HepG2 (cell line): ENCODE measurements around the gene FRMD5. TPM values are rescaled to one million over a fixed set of nuclear protein-coding genes. Genes with fewer than 3 reads are reported as not detected.

Source experiments
- ATAC-seq: fragments of 200-7000 bp; cut with Tn5 transposase; 3 replicates; pipeline ENCODE4 v1.9.1; 2020; ENCODE audit warnings: mild to moderate bottlenecking, moderate library complexity
- BruUV-seq: library from RNA; stranded (reverse); fragments of 400-500 nt; replicated peaks from 2 replicates; lab custom pipeline; 2021; lab: Mats Ljungman, UMichigan
- CTCF ChIA-PET: fragments of 300-600 bp; formaldehyde crosslinking; extraction: SDS; loops from one replicate; lab custom pipeline; 2021; ENCODE audit warnings: low total read pairs, inconsistent platforms, low intra/inter-chr PET ratio; lab: Yijun Ruan, JAX
- POLR2A ChIA-PET: fragments of 350-600 bp; sonication (Branson Sonifier 250); formaldehyde crosslinking; loops from one replicate; lab custom pipeline; 2020; ENCODE audit warnings: antibody characterized with exemption, inconsistent platforms; lab: Yijun Ruan, JAX
- DNase-seq: peaks from one replicate; pipeline ENCODE4 v3.0.0-alpha.2; 2015; ENCODE audit warnings: low spot score
- FAIRE-seq: peaks from 3 replicates; lab custom pipeline; 2011; peaks lifted over from hg19 to GRCh38; lab: Jason Lieb, UNC
- H2AFZ ChIP-seq: one replicate; pipeline ENCODE4 v1.6.1; 2011; ENCODE audit warnings: low read length, inconsistent platforms
- H3K27ac ChIP-seq: fragments of 300-600 bp; 3 replicates; pipeline ENCODE4 v1.8.0; 2011; ENCODE audit warnings: mixed run types, mild to moderate bottlenecking, mixed read lengths, low read length, inconsistent platforms; ENCODE audit not compliant: insufficient read depth; ENCODE audit errors: extremely low read length
- H3K27me3 ChIP-seq, 2 experiments: fragments of 200-600 bp in 1 of 2; 2 replicates in 1 of 2; 3 replicates in 1 of 2; pipeline versions ENCODE4 v1.6.0 to v1.8.0; 2011; ENCODE audit warnings: low read length in 2 of 2, mild to moderate bottlenecking in 2 of 2, moderate library complexity in 2 of 2, inconsistent platforms in 1 of 2; ENCODE audit not compliant: insufficient read depth in 2 of 2, control insufficient read depth in 1 of 2
- H3K36me3 ChIP-seq, 2 experiments: fragments of 200-600 bp in 1 of 2; replicated peaks in 1 of 2; 2 replicates in 1 of 2; 3 replicates in 1 of 2; pipeline versions ENCODE4 v1.5.1 to v1.8.0; 2011; ENCODE audit warnings: low read length in 2 of 2, inconsistent platforms in 1 of 2; ENCODE audit not compliant: insufficient read depth in 2 of 2, control insufficient read depth in 1 of 2
- H3K4me1 ChIP-seq: 2 replicates; pipeline ENCODE4 v1.5.1; 2012; ENCODE audit warnings: low read length, inconsistent platforms; ENCODE audit not compliant: insufficient read depth
- H3K4me2 ChIP-seq: 2 replicates; pipeline ENCODE4 v1.6.0; 2011; ENCODE audit warnings: low read depth, low read length, inconsistent platforms
- H3K4me3 ChIP-seq, 3 experiments: fragments of 200-600 bp in 1 of 3; sonication (generic), shearing (Covaris generic) in 1 of 3; replicated peaks in 1 of 3; 2 replicates each; pipeline ENCODE4 v1.5.1; 2011 to 2016; ENCODE audit warnings: low read length in 3 of 3, inconsistent platforms in 2 of 3, low read depth in 2 of 3, mild to moderate bottlenecking in 2 of 3, control low read depth in 1 of 3, mixed read lengths in 1 of 3; ENCODE audit not compliant: insufficient read depth in 1 of 3
- H3K79me2 ChIP-seq: one replicate; pipeline ENCODE4 v1.6.1; 2011; ENCODE audit warnings: low read length, inconsistent platforms; ENCODE audit not compliant: insufficient read depth
- H3K9ac ChIP-seq: 2 replicates; pipeline ENCODE4 v1.6.0; 2011; ENCODE audit warnings: mild to moderate bottlenecking, low read depth, low read length, inconsistent platforms; ENCODE audit not compliant: insufficient read depth
- H3K9me3 ChIP-seq: 2 replicates; pipeline ENCODE4 v1.5.1; 2012; ENCODE audit warnings: mild to moderate bottlenecking, low read length
- H4K20me1 ChIP-seq: 2 replicates; pipeline ENCODE4 v1.6.0; 2011; ENCODE audit warnings: inconsistent platforms, mild to moderate bottlenecking, low read length, moderate library complexity; ENCODE audit not compliant: insufficient read depth
- ARNTL ChIP-seq: sonication (generic); formaldehyde crosslinking; IDR thresholded peaks from 2 replicates; pipeline ENCODE4 v1.4.0; 2020; ENCODE audit warnings: mild to moderate bottlenecking, missing genetic modification reagents
- FOXC1 ChIP-seq: sonication (generic); formaldehyde crosslinking; IDR thresholded peaks from 2 replicates; pipeline ENCODE4 v1.8.0; 2022; ENCODE audit warnings: mild to moderate bottlenecking, missing genetic modification reagents, borderline replicate concordance
- HNF4A ChIP-seq: sonication (generic); formaldehyde crosslinking; IDR thresholded peaks from 2 replicates; pipeline ENCODE4 v1.4.0; 2020; ENCODE audit warnings: missing genetic modification reagents
- HOXA3 ChIP-seq: sonication (generic); formaldehyde crosslinking; IDR thresholded peaks from 2 replicates; pipeline ENCODE4 v1.5.0; 2020; ENCODE audit warnings: missing genetic modification reagents
- PHF20 ChIP-seq: sonication (generic); formaldehyde crosslinking; IDR thresholded peaks from 2 replicates; pipeline ENCODE4 v1.5.0; 2020; ENCODE audit warnings: mild to moderate bottlenecking, missing genetic modification reagents
- PHF5A ChIP-seq: IDR thresholded peaks from one replicate; pipeline ENCODE4 v1.6.1; 2018; ENCODE audit warnings: low read depth, missing genetic modification reagents; ENCODE audit not compliant: unreplicated experiment
- PRPF4 ChIP-seq: fragments of 200-400 bp; formaldehyde crosslinking; IDR thresholded peaks from 2 replicates; pipeline ENCODE4 v1.6.1; 2016; ENCODE audit warnings: low read length, low read depth; ENCODE audit not compliant: poor library complexity, severe bottlenecking
- TIGD3 ChIP-seq: sonication (generic); formaldehyde crosslinking; IDR thresholded peaks from 2 replicates; pipeline ENCODE4 v1.5.1; 2020; ENCODE audit warnings: mild to moderate bottlenecking, missing genetic modification reagents, borderline replicate concordance
- ZFP1 ChIP-seq: IDR thresholded peaks from 2 replicates; pipeline ENCODE4 v1.6.1; 2016
- ZKSCAN1 ChIP-seq: fragments of 150-350 bp; IDR thresholded peaks from 2 replicates; pipeline ENCODE4 v1.6.1; 2014; ENCODE audit warnings: low read length
- ZNF350 ChIP-seq: sonication (generic); formaldehyde crosslinking; IDR thresholded peaks from 2 replicates; pipeline ENCODE4 v1.4.0; 2020; ENCODE audit warnings: mild to moderate bottlenecking, low read depth, missing genetic modification reagents, borderline replicate concordance
- ZNF609 ChIP-seq: sonication (generic); formaldehyde crosslinking; IDR thresholded peaks from 2 replicates; pipeline ENCODE4 v1.4.0; 2020; ENCODE audit warnings: mild to moderate bottlenecking, missing genetic modification reagents, borderline replicate concordance
- WGBS: methylation state at CpG from one replicate; pipeline ENCODE4 v1.1.6; 2017; ENCODE audit warnings: low lambda C conversion rate; 5-methylcytosine and 5-hydroxymethylcytosine counted together
- in situ Hi-C: cut with HindIII; loops from 2 replicates; pipeline ENCODE4 v1.10.0; 2017; ENCODE audit warnings: low pct_unique_long_range_greater_than_20kb; ENCODE audit not compliant: extremely low pct_ligation_motif_present
- intact Hi-C: fragments of 100-400 bp; cut with micrococcal nuclease; formaldehyde crosslinking; loops from one replicate; pipeline ENCODE4 v1.10.0; 2022; ENCODE audit not compliant: unreplicated experiment
- polyA plus RNA-seq, 8 experiments: library from polyadenylated mRNA; depleted of rRNA in 3 of 8; stranded (reverse) in 7 of 8; unstranded in 1 of 8; fragments of >200 nt; fragmentation: Illumina TruSeq in 4 of 8; extraction: Trizol in 4 of 8; gene quantifications; 2 replicates each; pipeline versions ENCODE4 v1.2.1 to v1.2.3, GENCODE V29; 2011 to 2016; ENCODE audit warnings: low read depth in 4 of 8, missing spikeins in 1 of 8, mixed read lengths in 1 of 8; ENCODE audit not compliant: insufficient read depth in 1 of 8
- total RNA-seq, 5 experiments: library from RNA; depleted of rRNA; stranded (reverse); fragments of >200 nt; fragmentation: Illumina TruSeq; extraction: Trizol; gene quantifications; 2 replicates each; pipeline ENCODE4 v1.2.3, GENCODE V29; 2016; ENCODE audit warnings: low read depth in 1 of 5

The FRMD5 gene
- total and polyA plus RNA-seq, 2 of the 13 experiments (the other 11 are each of a cell fraction or from before 2014, with no cell fraction given): 0.93 to 1.5 TPM

- WGBS: 64% methylated on average over 6 of the region's 6 CpGs
- BruUV-seq: no TSS peak
- CTCF ChIA-PET: no interaction called here
These were observed 274.3 kb downstream of the FRMD5 start for GRCh38 chr15:43920815-43921214.

More at GRCh38 chr15:43920815-43921214, 274.3 kb downstream of the FRMD5 start:
- H2AFZ ChIP-seq: no peak overlapping the region
- DNase-seq (no peak), ATAC-seq (no peak), FAIRE-seq (no peak)
- in situ Hi-C loops: no loop called here
- peaks cover 0 to 5% of the 10 kb centered on the region in 2 experiments; a peak in 2 of 5 replicates for H3K27me3 ChIP-seq
- H3K4me2 ChIP-seq: no peak overlapping the region
- no peak overlapping the region for H3K27ac ChIP-seq
- TF ChIP-seq PHF5A (CRISPR knock-in tag) (no peak), ARNTL (CRISPR knock-in tag) (no peak), FOXC1 (CRISPR knock-in tag) (no peak), ZFP1 (CRISPR knock-in tag) (no peak), PRPF4 (no peak), PHF20 (no peak), HOXA3 (CRISPR knock-in tag) (no peak), ZNF609 (CRISPR knock-in tag) (no peak), TIGD3 (CRISPR knock-in tag) (no peak), ZNF350 (CRISPR knock-in tag) (no peak), HNF4A (CRISPR knock-in tag) (no peak), ZKSCAN1 (no peak)
- POLR2A ChIA-PET: no interaction called here
- H3K4me3 ChIP-seq: no peak overlapping the region
- no peaks in the 10 kb centered on the region for H3K79me2 ChIP-seq
- H3K36me3 ChIP-seq: no peaks in the 10 kb centered on the region
- intact Hi-C loops: no loop called here
- no peaks in the 10 kb centered on the region for H3K4me1 ChIP-seq
- no peak overlapping the region for H3K9ac ChIP-seq
- H3K9me3 ChIP-seq: no peaks in the 10 kb centered on the region
- no peaks in the 10 kb centered on the region for H4K20me1 ChIP-seq
